Stimulated activated CD4-positive, alpha-beta T cell treated with anti-CD3 and anti-CD28 coated beads, TNF-alpha, amount 100 ng/mL, for 48 hours (primary cell): Measurements from ENCODE around the gene COL23A1.
"Not testable (repeated sequence)": the region's sequence is repeated elsewhere in the genome, so short reads cannot be mapped to it uniquely, and the experiment has no call there.

Experiments
- DNase-seq, 3 donors: peaks; one replicate each; pipeline ENCODE4 v3.0.0-alpha.2; 2020; ENCODE audit warnings: low read depth in 3 of 3

The COL23A1 gene

GRCh38 chr5:178261666-178262600 is 328.3 kb downstream of the COL23A1 start:
- DNase-seq, result no peak

- no peak for DNase-seq
These were observed 330.3 kb downstream of the COL23A1 start for GRCh38 chr5:178259623-178260536.

GRCh38 chr5:178257650-178258049 is 332.5 kb downstream of the COL23A1 start:
- DNase-seq, result no peak

DNA sequence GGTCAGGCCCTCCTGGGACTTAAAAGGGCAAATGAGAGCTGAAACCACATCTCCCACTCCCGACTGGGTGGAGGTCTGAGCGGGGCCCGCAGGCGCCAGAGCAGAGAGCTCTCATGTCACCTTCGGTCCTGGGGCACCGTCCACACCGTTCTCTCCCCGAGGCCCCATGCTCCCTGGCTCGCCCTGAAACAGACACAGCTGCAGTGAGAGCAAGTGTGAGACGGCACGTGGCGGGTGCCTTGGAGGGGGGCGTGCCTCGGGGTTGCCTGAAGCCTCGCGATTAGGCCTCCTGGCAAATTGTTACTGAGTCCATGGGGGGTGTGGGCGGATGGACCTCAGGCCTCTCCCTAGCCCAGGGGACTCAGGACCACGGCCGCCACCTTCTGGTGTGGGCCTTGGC is 333.4 kb downstream of the COL23A1 start:
- DNase-seq, result no peak

GRCh38 chr5:178253632-178254031 is 336.6 kb downstream of the COL23A1 start:
- not testable (repeated sequence) for DNase-seq

DNA sequence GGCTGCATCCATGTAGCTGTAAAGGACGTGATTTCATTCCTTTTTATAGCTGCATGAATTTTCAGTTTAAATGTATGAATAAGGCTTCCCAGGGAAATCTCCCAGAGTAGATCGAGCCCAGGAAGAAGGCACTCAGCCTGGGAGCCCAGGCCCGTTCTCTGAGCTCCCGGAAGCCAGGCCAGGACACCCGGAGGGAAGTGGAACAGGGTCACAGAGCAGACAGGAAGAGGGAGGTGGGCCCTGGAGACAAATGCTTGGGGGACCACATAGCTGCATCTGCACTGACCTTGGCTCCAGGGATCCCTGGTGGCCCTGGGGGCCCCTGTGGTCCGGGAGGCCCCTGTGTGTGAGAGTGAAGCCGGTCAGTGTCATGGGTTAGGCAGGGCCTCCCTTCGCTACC is 337.9 kb downstream of the COL23A1 start:
- DNase-seq, result no peak

GRCh38 chr5:178250263-178250662 is 339.9 kb downstream of the COL23A1 start:
- no peak for DNase-seq

DNA sequence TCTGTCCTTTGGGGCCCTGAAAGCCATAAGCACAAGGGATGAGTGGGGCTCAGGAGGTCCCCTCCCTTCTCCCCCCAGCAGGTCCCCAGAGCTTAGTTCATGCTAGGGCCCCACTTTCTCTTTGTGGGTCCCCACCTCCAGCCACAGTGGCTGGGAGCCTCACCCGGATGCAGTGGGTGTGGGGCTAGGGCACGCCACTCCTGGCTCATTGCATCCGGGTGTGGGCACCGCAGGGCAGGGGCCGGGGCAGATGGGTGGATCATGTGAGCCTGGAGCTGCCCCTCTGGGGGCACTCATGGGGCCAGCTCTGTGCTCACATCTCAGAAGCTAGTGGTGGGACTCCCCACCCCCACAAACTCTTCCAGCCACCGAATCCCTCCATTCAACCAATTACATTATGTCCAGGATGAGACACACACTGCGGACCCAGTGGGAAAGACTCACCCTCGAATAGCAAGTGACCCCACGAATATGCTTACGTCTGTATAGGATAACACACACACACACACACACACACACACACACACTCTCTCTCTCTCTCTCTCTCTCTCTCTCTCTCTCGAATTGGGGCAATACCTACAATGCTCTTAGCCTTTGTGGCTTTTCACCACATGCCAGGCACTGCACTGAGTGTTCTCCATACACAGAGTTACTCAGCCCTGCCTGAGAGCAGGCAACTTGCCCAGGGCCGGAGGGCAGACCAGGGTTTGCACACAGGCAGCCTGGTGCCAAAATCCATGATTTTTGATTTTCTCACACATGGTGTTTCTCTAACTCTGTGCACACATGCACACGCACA is 340.8 kb downstream of the COL23A1 start:
- DNase-seq, result no peak

GRCh38 chr5:178248750-178249149 is 341.4 kb downstream of the COL23A1 start:
- no peak for DNase-seq

- no peak for DNase-seq
These were observed 342.4 kb downstream of the COL23A1 start for GRCh38 chr5:178247481-178248456.

- DNase-seq, result no peak
These were observed 343.4 kb downstream of the COL23A1 start for GRCh38 chr5:178246624-178247279.

DNA sequence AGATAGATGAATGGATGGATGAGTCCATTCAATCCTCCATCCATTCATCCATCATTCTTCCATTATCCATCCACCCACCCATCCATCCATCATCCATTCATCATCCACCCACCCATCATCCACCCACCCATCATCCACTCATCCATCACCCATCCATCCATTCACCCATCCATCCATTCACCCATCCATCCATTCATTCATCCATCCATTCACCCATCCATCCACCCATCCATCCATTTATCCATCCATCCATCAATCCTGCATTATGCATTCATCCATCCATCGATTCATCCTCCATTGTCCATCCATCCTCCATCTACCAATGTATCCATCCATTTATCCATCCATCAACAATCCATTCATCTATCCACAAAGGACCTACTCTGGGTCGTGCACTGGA is 344.8 kb downstream of the COL23A1 start:
- no peak for DNase-seq

DNA sequence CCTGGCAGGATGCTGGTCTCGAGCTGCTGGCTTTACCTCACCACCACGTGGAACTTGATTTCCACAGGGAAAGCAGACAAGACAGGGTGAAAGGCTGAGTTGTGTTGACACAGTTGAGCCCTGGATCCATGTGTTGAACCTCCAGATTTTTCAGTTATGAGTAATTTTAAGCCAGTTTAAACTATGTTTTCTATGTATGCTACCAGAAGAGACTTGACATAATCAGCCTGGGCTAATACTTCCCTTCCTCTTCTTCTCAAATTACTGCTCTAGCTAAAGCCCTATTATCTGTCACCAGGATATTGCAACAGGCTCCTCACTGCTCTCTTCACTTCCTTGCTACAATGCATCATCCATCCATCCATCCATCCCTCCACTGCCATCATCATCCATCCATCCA is 345.6 kb downstream of the COL23A1 start:
- no peak for DNase-seq

GRCh38 chr5:178242416-178242815 is 347.8 kb downstream of the COL23A1 start:
- no peak for DNase-seq

GRCh38 chr5:178241688-178242231 is 348.4 kb downstream of the COL23A1 start:
- DNase-seq, result no peak

DNA sequence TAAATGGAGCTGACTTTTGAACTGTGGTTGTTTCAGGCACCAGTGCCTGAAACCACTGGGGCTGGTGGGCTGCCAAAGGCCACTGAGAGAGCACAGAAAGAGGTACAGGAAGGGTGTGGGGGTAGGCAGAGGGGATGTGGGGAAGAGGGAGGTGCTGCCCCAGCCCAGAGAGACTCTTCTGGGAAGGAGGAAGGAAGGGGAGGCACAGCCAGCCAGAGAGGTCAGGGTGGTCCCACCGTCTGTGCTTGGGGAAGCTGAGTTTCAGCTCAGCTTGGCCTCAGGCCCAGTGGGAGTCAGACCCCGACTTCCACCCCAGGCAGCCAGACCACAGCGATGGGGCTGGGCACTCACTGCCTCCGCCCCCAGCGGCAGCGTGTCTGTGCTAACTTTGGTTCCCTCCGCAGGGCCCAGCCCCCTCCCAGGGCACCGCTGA is 348.9 kb downstream of the COL23A1 start:
- DNase-seq, result no peak

DNA sequence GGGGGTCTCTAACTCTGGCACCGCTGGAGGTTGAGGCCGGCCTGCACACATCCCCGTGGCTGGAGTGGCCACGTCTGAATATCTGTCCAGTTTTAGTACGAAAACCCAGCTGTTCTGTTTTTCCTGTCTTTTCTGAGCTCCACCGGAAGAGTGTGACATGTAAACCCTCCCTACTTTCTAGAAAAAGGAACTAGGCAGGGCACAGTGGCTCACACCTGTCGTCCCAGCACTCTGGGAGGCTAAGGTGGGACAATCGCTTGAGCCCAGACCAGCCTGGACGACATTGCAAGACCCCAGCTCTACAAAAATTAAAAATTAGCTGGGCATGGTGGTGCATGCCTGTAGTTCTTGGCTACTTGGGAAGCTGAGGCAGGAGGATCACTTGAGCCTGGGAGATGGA is 349.4 kb downstream of the COL23A1 start:
- DNase-seq, result no peak

- DNase-seq, result no peak
These were observed 349.9 kb downstream of the COL23A1 start for GRCh38 chr5:178240341-178240741.

DNA sequence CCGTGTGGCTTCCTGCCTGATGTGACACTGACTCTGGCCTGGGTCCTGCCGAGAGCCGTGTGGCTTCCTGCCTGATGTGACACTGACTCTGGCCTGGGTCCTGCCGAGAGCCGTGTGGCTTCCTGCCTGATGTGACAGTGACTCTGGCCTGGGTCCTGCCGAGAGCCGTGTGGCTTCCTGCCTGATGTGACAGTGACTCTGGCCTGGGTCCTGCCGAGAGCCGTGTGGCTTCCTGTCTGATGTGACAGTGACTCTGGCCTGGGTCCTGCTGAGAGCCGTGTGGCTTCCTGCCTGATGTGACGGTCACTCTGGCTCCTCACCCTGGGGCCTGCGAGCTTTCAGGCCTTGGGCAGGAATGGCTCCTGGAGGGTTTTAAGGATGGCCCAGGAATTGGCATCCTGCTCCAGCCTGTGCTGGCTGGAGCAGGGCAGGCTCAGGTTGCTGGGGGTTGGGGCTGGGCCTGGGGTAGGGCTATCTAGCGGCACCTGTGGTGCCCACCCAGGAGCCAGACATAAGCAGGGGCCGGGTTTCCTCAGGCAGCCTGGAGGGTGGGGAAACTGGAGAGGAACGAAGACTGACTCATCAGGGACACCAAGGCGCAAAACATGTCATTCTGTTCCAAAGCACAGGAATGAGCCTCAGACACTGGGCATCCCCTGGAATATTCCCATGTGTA is 350.4 kb downstream of the COL23A1 start:
- DNase-seq, result not testable (repeated sequence)
